HG02759 (cell line): ENCODE measurements around the gene KRT13.

Experiments used
- ATAC-seq: cut with Tn5 transposase; IDR thresholded peaks from one replicate; pipeline ENCODE4 v1.9.1; 2021; ENCODE audit warnings: mild to moderate bottlenecking, moderate library complexity; ENCODE audit not compliant: unreplicated experiment

KRT13 gene

DNA sequence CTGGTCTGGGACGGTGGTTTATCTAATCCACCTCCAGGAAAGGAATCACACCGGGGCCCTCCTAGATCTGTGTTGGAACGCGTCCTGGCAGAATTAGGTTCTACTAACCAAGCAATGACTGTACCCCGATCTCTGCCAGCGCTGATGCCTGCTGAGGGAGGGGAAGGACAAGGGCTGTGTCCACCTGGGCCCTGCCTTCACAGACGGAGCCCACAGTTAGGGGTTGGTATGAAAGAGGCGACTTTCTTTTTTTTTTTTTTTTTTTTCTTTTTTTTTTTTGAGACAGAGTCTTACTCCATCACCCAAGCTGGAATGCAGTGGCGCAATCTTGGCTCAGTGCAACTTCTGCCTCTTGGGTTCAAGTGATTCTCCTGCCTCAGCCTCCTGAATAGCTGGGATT, 32.6 kb upstream of the KRT13 start:
- ATAC-seq: no peak

- no peak for ATAC-seq
Measured at GRCh38 chr17:41537614-41537954, 32.2 kb upstream of the KRT13 start.

- no peak for ATAC-seq
Measured at GRCh38 chr17:41536741-41537613, 31.6 kb upstream of the KRT13 start.

DNA sequence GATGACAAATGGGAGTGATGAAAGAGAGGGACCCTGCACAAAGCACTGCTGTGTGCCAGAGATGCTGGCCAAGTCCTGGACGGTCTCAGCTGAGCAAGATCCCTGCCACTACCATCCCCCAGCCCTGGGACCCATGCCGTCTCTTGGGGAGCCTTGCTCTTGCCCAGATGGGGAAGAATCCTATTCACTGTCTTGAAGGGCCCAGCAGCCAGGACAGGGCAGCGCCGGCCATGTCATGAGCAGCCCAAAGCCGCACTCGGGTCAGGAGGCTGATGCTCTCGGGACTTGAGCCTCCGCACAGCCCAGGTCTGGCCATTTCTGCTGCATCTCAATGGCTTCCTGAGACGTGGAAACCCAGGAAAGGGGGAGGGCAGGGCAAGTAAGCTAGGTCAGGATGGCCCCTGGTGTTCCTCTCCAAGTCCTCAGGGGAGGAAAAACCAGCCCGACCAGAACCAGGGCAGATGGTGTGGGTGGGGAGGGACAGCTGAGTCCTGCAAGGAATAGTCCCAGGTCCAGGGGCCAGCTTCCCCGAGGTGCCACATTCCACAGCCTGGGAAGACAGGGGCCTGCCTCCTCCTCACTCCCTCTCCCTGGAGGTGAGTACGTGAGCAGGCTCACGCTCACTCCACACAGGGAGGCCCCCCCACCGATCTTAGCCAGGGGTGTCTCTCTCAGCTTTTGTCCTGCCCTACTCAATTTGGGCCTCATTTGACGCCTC, 30.5 kb upstream of the KRT13 start:
- no peak for ATAC-seq

GRCh38 chr17:41534899-41535546, 29.6 kb upstream of the KRT13 start:
- no peak for ATAC-seq

DNA sequence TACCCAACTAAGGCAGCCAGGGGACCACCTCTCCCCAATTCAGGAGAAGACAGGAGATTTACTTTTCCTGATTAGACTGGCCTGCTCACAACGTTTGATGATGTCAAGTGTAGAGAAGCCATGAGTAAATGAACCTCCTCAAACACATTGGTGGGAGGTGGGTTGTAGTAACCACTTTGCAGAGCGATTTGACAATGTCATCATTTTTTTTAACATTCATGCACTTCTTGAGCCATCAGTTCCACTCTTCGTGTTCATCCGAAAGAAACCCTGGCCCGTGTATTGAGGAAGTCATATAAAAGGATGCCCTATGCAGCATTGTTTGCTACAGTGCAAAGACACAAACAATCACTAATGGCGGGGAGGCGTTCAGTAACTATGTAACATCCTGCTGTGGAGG, 28.2 kb upstream of the KRT13 start:
- ATAC-seq: no peak

DNA sequence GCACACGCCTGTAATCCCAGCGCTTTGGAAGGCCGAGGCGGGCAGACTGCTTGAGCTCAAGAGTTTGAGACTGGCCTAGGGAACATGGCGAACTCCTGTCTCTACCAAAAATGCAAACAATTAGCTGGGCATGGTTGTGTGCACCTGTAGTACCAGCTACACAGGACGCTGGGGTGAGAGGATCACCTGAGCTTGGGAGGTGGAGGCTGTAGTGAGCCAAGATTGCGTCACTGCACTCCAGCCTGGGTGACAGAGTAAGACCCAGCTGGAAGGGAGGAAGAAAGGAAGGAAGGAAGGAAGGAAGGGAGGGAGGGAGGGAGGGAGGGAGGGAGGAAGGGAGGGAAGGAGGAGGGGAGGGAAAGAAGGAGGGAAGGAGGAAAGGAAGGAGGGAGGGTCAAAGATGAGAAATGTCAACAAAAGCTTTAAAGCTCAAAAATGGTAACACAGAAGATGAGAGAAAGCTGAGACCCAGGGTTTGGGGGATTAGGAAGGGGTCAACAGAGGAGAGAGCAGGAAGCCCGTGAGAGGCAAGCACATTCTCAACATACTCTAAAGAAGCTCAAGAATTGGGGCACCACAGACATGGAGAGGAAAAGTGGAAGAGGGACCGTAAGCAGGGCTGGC, 27.6 kb upstream of the KRT13 start:
- no peak for ATAC-seq

DNA sequence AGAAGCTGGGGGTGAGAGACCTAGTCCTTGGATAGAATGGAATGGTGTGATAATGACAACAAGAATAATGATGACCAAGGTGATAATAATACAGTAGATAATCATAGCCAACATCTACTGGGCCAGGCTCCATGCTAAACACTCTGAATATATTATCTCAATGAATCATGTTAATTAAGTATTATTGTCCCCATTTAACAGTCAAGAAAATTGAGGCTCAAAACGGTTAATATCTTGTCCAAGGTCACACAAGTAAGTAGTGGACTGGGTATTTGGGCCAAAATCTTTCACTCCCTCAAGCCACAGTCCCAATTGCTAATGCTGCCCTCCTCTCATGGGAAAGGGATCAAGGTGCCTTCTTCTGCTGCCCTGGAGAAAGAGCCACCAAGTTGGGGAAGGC, 26.6 kb upstream of the KRT13 start:
- ATAC-seq: no peak

DNA sequence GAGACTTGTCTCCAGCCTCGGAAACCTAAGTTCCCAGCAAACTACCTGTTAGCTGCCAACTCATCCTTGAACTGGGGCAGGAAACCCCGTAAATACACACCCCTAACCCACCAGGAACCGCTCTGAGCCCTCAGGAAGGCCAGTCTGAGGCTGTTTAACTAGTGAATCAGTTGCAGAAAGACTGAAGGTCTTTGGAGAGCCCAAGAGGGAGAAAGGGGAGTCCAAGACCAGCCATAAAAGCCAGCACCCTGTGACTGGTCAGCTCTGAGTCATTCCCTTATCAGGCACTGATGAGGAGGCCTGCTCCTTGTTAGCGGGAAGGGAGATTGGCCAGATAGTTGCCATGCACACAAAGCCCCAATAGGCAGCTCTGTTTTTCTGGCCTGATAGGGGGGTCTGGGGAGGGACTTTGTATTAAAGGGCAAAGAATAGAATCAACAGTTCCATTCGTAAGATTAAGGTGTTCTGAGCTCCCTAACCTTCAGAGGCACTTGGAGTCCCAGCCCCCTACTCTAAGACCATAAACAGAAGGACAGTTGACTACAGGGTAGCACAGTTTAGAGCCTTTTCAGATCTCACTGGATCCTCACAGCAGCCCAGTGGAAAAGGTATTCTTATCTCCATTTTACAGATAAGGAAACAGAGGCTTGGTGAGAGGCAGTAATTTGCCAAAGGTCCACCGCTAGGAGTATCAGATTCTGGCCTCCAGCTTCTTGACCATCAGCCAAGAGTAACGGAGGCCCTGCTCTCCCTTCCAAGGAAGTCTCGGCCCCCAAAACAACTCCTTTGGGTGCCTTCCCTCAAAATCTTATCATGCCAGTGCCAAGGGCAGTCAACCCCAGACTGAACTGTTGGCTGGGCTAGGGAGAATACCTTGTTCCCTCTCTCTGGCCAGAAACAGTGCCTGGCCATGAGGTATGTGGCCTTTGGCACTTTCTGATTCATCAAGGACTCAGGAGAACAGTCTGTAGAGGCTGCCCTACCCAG, 24.9 kb upstream of the KRT13 start:
- ATAC-seq: no peak

- ATAC-seq: no peak
Measured at GRCh38 chr17:41529491-41529915, 24.1 kb upstream of the KRT13 start.

- ATAC-seq: no peak
Measured at GRCh38 chr17:41528959-41529353, 23.5 kb upstream of the KRT13 start.

DNA sequence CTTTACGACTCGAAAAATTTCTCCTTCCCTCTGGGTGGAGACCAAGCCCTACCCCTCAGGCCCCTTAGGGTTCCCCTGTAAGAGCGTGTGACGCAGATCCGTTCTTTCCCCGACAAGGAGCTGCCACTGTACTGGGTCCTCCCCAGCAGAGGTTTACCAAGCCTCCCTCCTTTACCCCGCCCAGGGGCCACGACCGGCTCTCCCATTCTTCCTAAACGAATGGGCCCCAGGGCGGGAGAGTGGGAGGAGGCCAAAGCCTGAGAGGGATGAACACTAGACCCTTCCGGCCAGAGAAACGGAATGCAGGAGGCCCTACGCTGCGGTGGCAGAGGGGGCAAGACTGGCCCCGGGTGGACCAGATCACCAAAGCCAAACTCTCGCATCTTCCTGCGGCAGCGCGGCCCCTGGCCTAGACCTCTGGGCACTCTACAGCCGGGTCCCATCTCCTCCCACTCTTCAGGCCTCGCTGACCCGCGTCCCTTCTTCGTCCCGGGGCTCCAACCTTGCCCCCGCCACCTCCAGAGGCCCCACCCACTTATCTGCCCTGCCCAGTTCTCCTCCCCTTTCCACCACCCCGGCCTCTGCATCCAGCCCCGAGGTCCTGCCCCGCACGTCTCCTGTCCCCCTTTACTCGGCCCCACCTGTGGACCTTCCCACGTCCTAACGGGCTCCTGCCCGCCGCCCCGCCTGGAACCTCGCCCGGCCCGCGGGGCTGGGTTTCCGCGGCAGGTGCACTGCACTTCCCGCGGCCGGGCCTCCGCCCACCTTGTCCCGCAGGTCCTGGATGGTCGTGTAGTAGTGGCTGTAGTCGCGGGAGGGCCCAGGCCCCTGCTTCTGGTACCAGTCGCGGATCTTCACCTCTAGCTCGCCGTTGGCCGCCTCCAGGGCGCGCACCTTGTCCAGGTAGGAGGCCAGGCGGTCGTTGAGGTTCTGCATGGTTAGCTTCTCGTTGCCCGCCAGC, 21.9 kb upstream of the KRT13 start:
- ATAC-seq: no peak

- ATAC-seq: no peak
Measured at GRCh38 chr17:41524261-41524660, 18.8 kb upstream of the KRT13 start.

GRCh38 chr17:41523787-41524186, 18.4 kb upstream of the KRT13 start:
- ATAC-seq: no peak

GRCh38 chr17:41523225-41523593, 17.8 kb upstream of the KRT13 start:
- no peak for ATAC-seq

DNA sequence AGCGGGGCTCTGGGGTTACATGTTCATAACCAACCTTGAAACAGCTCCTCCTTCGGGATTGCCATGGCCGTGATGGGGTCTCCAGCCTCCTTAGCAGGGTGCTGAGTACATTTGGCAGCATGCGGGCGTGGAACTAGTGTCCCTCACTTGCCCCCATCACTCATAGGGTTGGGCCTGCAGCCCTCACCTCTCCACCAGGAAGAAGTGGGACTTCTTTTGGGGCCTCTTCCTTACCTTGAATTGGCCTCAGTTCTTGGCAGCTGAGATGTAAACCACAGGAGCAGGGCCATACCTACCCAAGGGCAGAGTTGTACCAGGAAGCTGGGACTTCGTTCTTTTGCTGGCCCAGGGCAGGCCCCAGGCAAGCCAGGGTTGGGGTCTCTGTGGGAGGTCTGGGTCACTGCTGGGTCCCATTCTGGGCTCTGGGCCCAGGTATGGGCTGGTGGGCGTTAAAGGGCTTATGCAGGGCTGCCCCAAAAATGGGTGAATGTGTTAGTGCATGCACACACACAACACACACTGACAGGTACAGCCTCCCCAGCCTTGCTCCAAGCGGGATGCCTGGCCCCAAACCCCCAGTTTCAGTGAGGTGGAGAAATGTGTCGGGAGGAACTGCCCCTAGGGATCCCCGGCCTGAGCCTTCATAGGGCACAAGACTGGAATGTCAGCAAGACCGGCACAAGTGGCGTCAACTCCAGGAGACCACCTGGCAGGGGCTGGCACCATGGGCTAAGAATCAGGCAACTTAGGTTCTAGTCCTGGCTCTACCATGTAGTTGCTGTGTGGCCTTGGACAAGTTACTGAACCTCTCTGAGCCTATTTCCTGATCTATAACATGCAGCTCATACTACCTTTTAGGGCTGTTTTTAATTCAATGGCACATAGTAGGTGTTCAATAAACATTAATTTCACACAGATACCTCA, 17.2 kb upstream of the KRT13 start:
- ATAC-seq: no peak

DNA sequence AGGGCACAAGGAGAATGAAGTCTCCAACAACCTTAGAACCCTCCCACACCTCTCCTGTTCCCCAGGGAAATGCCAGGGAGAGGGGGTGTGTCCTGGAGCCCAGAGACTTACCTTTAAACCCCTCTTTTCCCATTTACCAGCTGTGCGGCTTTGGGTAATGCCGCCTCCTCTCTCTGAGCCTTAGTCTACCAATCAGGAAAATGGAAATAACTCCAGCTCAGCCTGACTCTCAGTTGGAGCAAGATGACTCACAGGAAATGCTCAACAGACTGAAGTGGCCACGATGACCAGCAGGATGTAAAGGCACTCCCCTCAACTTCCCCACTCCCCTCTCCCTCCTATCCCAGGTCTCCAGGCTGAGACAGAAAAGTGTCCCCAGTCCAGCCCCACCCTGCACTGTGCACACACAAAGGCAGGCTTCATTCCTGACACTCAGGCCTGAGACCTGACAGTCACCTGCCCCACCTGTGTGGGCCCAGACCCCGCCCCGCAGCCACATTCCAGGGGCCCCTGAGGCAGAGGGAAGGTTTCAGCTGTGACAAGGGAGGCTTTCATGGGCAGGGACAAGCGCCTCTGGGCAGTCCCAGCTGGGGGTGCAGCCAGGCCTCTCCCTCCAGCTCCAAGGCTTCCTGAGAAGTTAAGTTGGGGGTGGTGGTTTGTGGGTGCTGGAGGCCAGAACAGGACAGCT, 16.3 kb upstream of the KRT13 start:
- no peak for ATAC-seq
